ENCODE data around the gene ZNF558. TPM values are rescaled to one million over a fixed set of nuclear protein-coding genes. Genes with fewer than 3 reads are reported as not detected.

ZNF558 gene
- total RNA-seq = 31.2 and 35.6 TPM in 2 replicates
- long read RNA-seq, full-length matches to known transcripts = 21 of 43 reads
- long read RNA-seq, partial matches to known transcripts = 7 of 43 reads
- long read RNA-seq, other reads (novel, unspliced or antisense) = 15 of 43 reads

GRCh38 chr19:8832132-8833021 is at the start of gene ZNF558, which contains the start of gene MBD3L1:
Gene ZNF558 (minus strand): TSS chr19:8832304. CDS start chr19:8822659, 9,645 bp downstream.
Gene MBD3L1 (plus strand): TSS chr19:8832377. CDS start chr19:8842679, 10,302 bp downstream.
- TF ChIP-seq, protein P1, sequence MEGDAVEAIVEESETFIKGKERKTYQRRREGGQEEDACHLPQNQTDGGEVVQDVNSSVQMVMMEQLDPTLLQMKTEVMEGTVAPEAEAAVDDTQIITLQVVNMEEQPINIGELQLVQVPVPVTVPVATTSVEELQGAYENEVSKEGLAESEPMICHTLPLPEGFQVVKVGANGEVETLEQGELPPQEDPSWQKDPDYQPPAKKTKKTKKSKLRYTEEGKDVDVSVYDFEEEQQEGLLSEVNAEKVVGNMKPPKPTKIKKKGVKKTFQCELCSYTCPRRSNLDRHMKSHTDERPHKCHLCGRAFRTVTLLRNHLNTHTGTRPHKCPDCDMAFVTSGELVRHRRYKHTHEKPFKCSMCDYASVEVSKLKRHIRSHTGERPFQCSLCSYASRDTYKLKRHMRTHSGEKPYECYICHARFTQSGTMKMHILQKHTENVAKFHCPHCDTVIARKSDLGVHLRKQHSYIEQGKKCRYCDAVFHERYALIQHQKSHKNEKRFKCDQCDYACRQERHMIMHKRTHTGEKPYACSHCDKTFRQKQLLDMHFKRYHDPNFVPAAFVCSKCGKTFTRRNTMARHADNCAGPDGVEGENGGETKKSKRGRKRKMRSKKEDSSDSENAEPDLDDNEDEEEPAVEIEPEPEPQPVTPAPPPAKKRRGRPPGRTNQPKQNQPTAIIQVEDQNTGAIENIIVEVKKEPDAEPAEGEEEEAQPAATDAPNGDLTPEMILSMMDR (IDR thresholded peaks at IDR 0.05) = peak; percentile 38
- Mint-ChIP-seq H3K9me3 (ENCODE audit: unreplicated experiment) (peaks cover 4% of the 10 kb centered on the region), H3K27ac (ENCODE audit: unreplicated experiment) (peak within 1 kb of the TSS; percentile 96), H3K36me3 (ENCODE audit: unreplicated experiment) (peaks cover 11% of the 10 kb centered on the region), H3K4me3 (ENCODE audit: unreplicated experiment) (peak within 1 kb of the TSS; percentile 85), H3K27me3 (ENCODE audit: unreplicated experiment) (peaks cover 2% of the 10 kb centered on the region), H3K4me1 (ENCODE audit: unreplicated experiment) (peaks cover 11% of the 10 kb centered on the region)
- peak; percentile 99 for DNase-seq (ENCODE audit: extremely low spot score, unreplicated experiment)

- H3K27ac Mint-ChIP-seq (ENCODE audit: unreplicated experiment) = no peak overlapping the region
- peaks cover 27% of the 10 kb centered on the region for H3K9me3 Mint-ChIP-seq (ENCODE audit: unreplicated experiment)
- no peaks in the 10 kb centered on the region for H3K27me3 Mint-ChIP-seq (ENCODE audit: unreplicated experiment)
- TF ChIP-seq, protein P1 (IDR thresholded peaks at IDR 0.05) = no peak
- DNase-seq (ENCODE audit: extremely low spot score, unreplicated experiment) = no peak
- H3K4me3 Mint-ChIP-seq (ENCODE audit: unreplicated experiment) = no peak overlapping the region
- peaks cover 2% of the 10 kb centered on the region for H3K36me3 Mint-ChIP-seq (ENCODE audit: unreplicated experiment)
- no peaks in the 10 kb centered on the region for H3K4me1 Mint-ChIP-seq (ENCODE audit: unreplicated experiment)
Measured at GRCh38 chr19:8881512-8881911, 49.4 kb upstream of the ZNF558 start.

DNA sequence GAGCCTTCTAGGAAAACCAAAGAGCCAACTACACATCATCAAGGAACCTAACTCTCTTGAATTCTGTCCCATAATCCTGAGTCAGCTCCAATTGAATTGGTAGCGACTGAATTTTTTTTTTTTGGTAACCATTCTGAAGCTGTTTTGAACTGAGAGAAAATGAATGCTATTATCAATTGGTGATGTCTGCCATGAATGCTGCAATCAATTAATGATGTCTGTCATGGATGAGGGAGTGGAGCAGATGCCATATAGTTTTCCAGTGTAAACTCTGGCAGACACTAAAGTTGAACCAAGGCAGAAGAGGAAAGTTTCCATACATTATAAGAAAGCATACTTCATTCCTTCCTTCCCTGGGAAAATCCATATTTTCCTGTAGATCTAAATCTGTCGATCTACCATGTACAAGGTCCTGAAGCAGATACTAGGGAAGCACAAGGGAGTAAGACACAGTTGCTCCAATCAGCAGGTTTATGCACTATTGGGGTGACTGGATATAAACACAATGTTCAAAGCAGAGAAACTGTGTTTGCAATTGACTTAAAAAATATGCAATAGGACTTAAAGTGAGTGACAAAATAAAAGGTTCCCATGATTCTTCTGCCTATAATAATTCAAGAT is 48.9 kb upstream of the ZNF558 start:
- H3K27ac Mint-ChIP-seq (ENCODE audit: unreplicated experiment) = no peak overlapping the region
- DNase-seq (ENCODE audit: extremely low spot score, unreplicated experiment) = no peak
- no peaks in the 10 kb centered on the region for H3K27me3 Mint-ChIP-seq (ENCODE audit: unreplicated experiment)
- peaks cover 27% of the 10 kb centered on the region for H3K9me3 Mint-ChIP-seq (ENCODE audit: unreplicated experiment)
- no peaks in the 10 kb centered on the region for H3K4me1 Mint-ChIP-seq (ENCODE audit: unreplicated experiment)
- H3K36me3 Mint-ChIP-seq (ENCODE audit: unreplicated experiment) = peaks cover 2% of the 10 kb centered on the region
- TF ChIP-seq, protein P1 (IDR thresholded peaks at IDR 0.05) = no peak
- no peak overlapping the region for H3K4me3 Mint-ChIP-seq (ENCODE audit: unreplicated experiment)

DNA sequence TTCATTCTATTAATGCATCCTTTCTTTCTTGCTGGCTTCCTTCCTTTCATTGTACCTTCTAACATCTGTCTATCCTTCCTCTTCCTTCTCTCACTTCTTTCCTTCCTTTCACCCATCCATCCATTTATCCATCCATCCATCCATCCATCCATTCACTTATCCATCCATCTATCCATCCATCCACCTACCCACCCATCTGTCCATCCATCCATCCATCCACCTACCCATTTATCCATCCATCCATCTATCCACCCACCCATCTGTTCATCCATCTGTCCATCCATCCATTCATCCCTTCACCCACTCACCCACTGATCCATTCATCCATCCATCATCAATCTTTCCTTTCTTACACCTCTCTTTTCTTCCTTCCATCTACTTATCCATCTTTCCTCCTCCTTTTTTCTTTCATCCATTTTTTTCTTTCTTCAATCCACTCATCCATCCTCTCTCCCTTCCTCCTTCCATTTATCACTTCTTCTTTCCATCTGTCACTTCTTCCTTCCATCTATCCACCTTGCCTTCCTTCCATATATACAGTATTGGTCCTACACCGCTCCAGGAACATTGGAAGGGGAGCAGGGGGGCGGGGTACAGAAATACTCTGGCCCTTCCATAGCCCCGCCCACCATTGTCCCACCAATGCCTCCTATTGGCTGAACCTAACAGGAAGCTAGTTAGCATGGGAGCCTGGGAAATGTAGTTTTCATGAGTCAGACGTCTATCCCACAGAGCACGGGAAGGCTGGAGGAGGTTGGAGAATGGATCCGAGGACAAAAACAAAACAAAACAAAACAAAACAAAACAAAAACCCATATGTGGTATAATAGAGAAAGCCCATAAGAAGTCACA is 46.0 kb upstream of the ZNF558 start:
- no peaks in the 10 kb centered on the region for H3K27me3 Mint-ChIP-seq (ENCODE audit: unreplicated experiment)
- TF ChIP-seq, protein P1 (IDR thresholded peaks at IDR 0.05) = no peak
- no peak for DNase-seq (ENCODE audit: extremely low spot score, unreplicated experiment)
- no peak overlapping the region for H3K27ac Mint-ChIP-seq (ENCODE audit: unreplicated experiment)
- no peaks in the 10 kb centered on the region for H3K4me1 Mint-ChIP-seq (ENCODE audit: unreplicated experiment)
- peaks cover 2% of the 10 kb centered on the region for H3K36me3 Mint-ChIP-seq (ENCODE audit: unreplicated experiment)
- H3K9me3 Mint-ChIP-seq (ENCODE audit: unreplicated experiment) = peaks cover 33% of the 10 kb centered on the region
- no peak overlapping the region for H3K4me3 Mint-ChIP-seq (ENCODE audit: unreplicated experiment)
